Nephron (organoid): Measurements from ENCODE around the gene AGTR2.
"Not testable (repeated sequence)": the region's sequence is repeated elsewhere in the genome, so short reads cannot be mapped to it uniquely, and the experiment has no call there.

Source experiments
- H3K27ac Mint-ChIP-seq, 3 experiments: 2 replicates each; pipeline ENCODE4 v1.8.0; 2020; ENCODE audit warnings: mixed read lengths in 3 of 3, mild to moderate bottlenecking in 2 of 3, moderate library complexity in 1 of 3
- H3K27me3 Mint-ChIP-seq: 2 replicates; pipeline ENCODE4 v1.8.0; 2021; ENCODE audit warnings: low read depth, mild to moderate bottlenecking, moderate library complexity, mixed read lengths
- H3K36me3 Mint-ChIP-seq: 2 replicates; pipeline ENCODE4 v1.8.0; 2020; ENCODE audit warnings: low read depth, mixed read lengths
- H3K4me1 Mint-ChIP-seq: 2 replicates; pipeline ENCODE4 v1.8.0; 2020; ENCODE audit warnings: mixed read lengths
- H3K4me3 Mint-ChIP-seq, 3 experiments: 2 replicates each; pipeline ENCODE4 v1.8.0; 2020; ENCODE audit warnings: mild to moderate bottlenecking in 3 of 3, mixed read lengths in 3 of 3, moderate library complexity in 2 of 3
- H3K9me3 Mint-ChIP-seq: 2 replicates; pipeline ENCODE4 v1.8.0; 2020; ENCODE audit warnings: mixed read lengths
- TF ChIP-seq, protein P1 (sequence below), 3 experiments: fragments of 200-600 bp; sonication (generic); IDR thresholded peaks; one replicate each; pipeline ENCODE4 v1.5.0; 2021; ENCODE audit warnings: antibody characterized with exemption in 3 of 3; ENCODE audit not compliant: unreplicated experiment in 3 of 3

The AGTR2 gene

DNA sequence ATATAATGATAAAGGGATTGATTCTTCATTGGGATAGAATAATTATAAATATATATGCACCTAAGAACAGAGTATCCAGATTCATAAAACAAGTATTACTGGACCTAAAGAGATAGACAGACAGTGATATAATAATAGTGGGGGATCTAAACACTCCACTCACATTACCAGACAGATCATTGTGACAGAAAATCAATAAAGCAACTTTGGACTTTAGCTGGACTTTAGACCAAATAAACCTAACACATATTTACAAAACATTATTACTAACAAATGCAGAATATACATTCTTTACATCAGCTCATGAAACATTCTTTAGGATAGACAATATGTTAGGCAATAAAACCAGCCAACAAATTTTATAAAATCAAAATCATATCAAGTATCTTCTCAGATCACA lies 14.6 kb downstream of the AGTR2 start:
- Mint-ChIP-seq H3K9me3 (peaks cover 18% of the 10 kb centered on the region), H3K27ac (no peak overlapping the region), H3K4me1 (no peaks in the 10 kb centered on the region), H3K4me3 (no peak overlapping the region), H3K36me3 (no peaks in the 10 kb centered on the region), H3K27me3 (no peaks in the 10 kb centered on the region)
- TF ChIP-seq, protein P1, sequence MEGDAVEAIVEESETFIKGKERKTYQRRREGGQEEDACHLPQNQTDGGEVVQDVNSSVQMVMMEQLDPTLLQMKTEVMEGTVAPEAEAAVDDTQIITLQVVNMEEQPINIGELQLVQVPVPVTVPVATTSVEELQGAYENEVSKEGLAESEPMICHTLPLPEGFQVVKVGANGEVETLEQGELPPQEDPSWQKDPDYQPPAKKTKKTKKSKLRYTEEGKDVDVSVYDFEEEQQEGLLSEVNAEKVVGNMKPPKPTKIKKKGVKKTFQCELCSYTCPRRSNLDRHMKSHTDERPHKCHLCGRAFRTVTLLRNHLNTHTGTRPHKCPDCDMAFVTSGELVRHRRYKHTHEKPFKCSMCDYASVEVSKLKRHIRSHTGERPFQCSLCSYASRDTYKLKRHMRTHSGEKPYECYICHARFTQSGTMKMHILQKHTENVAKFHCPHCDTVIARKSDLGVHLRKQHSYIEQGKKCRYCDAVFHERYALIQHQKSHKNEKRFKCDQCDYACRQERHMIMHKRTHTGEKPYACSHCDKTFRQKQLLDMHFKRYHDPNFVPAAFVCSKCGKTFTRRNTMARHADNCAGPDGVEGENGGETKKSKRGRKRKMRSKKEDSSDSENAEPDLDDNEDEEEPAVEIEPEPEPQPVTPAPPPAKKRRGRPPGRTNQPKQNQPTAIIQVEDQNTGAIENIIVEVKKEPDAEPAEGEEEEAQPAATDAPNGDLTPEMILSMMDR (IDR thresholded peaks at IDR 0.05; ENCODE audit: unreplicated experiment in 3 of 3): no peak

DNA sequence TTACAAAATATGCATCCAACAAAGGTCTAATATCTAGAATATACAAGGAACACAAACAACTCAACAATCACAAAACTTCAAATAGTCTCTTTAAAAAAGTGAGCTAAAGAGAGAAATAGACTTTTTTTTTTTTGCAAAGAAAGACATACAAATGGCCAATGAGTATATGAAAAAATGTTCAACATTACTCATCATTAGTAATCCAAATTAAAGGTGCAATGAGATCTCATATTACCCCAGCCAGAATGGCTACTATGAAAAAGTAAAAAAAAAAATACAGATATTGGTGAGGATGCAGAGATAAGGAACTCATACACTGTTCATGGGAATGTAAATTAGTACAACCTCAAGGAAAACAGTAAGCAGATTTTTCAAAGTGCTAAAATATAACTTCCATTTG lies 24.1 kb downstream of the AGTR2 start:
- no peak overlapping the region for H3K27ac Mint-ChIP-seq
- H3K36me3 Mint-ChIP-seq: no peaks in the 10 kb centered on the region
- H3K4me3 Mint-ChIP-seq: no peak overlapping the region
- peaks cover 3% of the 10 kb centered on the region for H3K9me3 Mint-ChIP-seq
- H3K27me3 Mint-ChIP-seq: no peaks in the 10 kb centered on the region
- H3K4me1 Mint-ChIP-seq: peaks cover 3% of the 10 kb centered on the region
- TF ChIP-seq, protein P1 (IDR thresholded peaks at IDR 0.05; ENCODE audit: unreplicated experiment in 3 of 3): no peak

DNA sequence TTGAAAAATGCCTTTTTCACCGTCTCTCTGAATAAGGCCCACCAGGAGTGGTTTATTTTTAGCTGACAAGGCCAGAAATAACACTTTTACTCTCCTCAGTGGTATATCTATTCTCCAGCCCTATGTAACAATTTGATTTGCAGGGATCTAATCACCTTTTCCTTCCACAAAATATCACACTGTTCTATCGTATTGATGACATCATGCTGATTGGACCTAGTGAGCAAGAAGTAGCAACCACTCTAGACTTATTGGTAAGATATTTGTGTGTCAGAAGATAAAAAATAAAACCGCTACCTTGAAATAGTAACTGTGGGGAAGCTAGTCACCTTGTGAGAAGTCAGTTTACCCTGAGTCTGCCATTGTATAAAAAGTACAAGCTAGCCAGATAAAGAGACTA lies 27.7 kb downstream of the AGTR2 start:
- H3K27ac Mint-ChIP-seq: no peak overlapping the region
- H3K4me1 Mint-ChIP-seq: no peaks in the 10 kb centered on the region
- TF ChIP-seq, protein P1 (IDR thresholded peaks at IDR 0.05; ENCODE audit: unreplicated experiment in 3 of 3): no peak
- no peak overlapping the region for H3K4me3 Mint-ChIP-seq
- H3K27me3 Mint-ChIP-seq: no peaks in the 10 kb centered on the region
- H3K9me3 Mint-ChIP-seq: no peaks in the 10 kb centered on the region
- no peaks in the 10 kb centered on the region for H3K36me3 Mint-ChIP-seq

DNA sequence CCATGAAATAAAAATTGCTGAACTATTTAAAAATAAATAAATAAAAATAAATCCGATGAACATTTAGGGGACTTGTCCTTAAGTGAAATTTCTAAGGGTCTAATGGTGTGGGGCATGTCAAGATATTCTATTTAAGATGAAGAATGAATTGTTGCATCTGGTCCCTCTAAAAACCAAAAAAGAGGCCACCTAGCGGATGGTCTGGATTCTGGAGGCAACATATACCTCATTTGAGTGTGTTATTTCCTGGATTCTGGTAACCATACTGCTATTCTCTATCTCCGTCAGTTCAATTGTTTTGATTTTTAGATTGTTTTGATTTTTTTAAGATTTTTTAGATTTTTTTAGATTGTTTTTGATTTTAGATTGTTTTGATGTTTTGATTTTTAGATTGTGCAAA lies 28.3 kb downstream of the AGTR2 start:
- Mint-ChIP-seq H3K27ac (no peak overlapping the region), H3K36me3 (no peaks in the 10 kb centered on the region), H3K27me3 (no peaks in the 10 kb centered on the region), H3K4me3 (no peak overlapping the region), H3K9me3 (no peaks in the 10 kb centered on the region), H3K4me1 (no peaks in the 10 kb centered on the region)
- TF ChIP-seq, protein P1 (IDR thresholded peaks at IDR 0.05; ENCODE audit: unreplicated experiment in 3 of 3): no peak

DNA sequence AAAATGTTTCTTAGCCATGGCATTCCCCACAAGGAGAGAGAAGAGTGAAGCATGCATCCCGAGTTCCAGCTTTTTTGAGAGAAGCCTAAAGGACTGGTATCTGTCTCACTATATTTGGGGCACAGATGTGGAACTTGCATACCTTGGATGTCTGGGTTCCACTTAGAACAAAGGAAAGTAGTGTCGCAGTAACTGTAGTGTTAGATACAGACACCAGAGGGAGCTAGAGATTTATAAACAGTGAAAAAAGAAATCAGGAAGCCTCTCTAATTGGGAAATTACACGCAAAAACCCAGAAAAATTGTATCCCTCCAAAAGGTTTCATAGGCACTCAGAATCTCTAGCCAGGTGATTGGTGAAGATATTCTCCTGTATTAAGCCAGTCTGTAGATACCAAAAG lies 34.4 kb downstream of the AGTR2 start:
- Mint-ChIP-seq H3K27me3 (no peaks in the 10 kb centered on the region), H3K4me3 (no peak overlapping the region), H3K27ac (peak overlapping the region in 2 of 3 experiments; percentile 42 to 66), H3K9me3 (peaks cover 3% of the 10 kb centered on the region), H3K36me3 (no peaks in the 10 kb centered on the region), H3K4me1 (peaks cover 5% of the 10 kb centered on the region)
- TF ChIP-seq, protein P1 (IDR thresholded peaks at IDR 0.05; ENCODE audit: unreplicated experiment in 3 of 3): peak; percentile 77 to 89 (median 78)

DNA sequence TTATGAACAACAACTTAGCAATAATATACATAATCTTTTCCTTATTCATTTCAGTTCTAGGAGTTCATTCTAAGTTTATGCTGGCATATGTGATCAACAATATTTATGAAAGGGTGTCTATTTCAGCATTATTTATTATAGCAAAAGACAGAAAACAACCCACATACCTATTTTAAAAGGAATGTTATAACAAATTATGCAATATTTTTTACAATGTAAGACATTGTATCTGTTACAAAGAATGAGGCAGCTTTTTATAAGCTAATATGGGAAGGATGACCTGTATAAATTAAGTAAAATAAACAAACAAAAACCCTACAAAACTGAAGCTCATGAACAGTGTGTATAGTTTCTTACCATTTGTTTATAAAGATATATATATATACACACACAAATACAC lies 42.7 kb downstream of the AGTR2 start:
- Mint-ChIP-seq H3K36me3 (no peaks in the 10 kb centered on the region), H3K27me3 (no peaks in the 10 kb centered on the region), H3K27ac (no peak overlapping the region), H3K9me3 (no peaks in the 10 kb centered on the region), H3K4me3 (no peak overlapping the region), H3K4me1 (no peaks in the 10 kb centered on the region)
- TF ChIP-seq, protein P1 (IDR thresholded peaks at IDR 0.05; ENCODE audit: unreplicated experiment in 3 of 3): no peak

DNA sequence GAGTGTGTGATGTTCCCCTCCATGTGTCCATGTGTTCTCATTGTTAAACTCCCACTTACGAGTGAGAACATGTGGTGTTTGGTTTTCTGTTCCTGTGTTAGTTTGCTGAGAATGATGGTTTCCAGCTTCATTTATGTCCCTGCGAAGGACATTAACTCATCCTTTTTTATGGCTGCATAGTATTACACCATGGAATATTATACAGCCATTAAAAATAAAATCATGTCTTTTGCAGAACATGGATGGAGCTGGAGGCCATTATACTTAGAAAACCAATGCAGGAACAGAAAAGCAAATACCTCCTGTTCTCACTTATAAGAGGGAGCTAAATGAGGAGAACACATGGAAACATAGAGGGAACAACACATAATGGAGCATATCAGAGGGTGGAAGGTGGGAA lies 46.5 kb downstream of the AGTR2 start:
- H3K36me3 Mint-ChIP-seq, H3K4me3 Mint-ChIP-seq, H3K27me3 Mint-ChIP-seq, H3K27ac Mint-ChIP-seq, H3K9me3 Mint-ChIP-seq, H3K4me1 Mint-ChIP-seq: not testable (repeated sequence)
